PC-3 (cell line): Measurements from ENCODE around the gene R3HDML.
"Not testable (repeated sequence)": the region's sequence is repeated elsewhere in the genome, so short reads cannot be mapped to it uniquely, and the experiment has no call there.

ENCODE experiments used
- CTCF ChIP-seq: fragments of 300-600 bp; sonication (generic); conservative IDR thresholded peaks from 2 replicates; pipeline ENCODE4 v1.5.1; 2017; ENCODE audit warnings: antibody characterized with exemption, low read depth, mild to moderate bottlenecking, low read length
- EZH2 ChIP-seq: fragments of 300-600 bp; sonication (generic); IDR thresholded peaks from one replicate; pipeline ENCODE4 v1.6.1; 2017; ENCODE audit warnings: antibody characterized with exemption, mild to moderate bottlenecking, low read length; ENCODE audit not compliant: unreplicated experiment

- TF ChIP-seq CTCF, EZH2: not testable (repeated sequence)
Measured at GRCh38 chr20:44345941-44346340, 9.1 kb downstream of the R3HDML start.
